Stimulated activated naive CD8-positive, alpha-beta T cell treated with anti-CD3 and anti-CD28 coated beads, Interleukin-15, Interleukin-2, amounts not matched to agents 100 U/mL and 50 U/mL, for 24 hours (primary cell): ENCODE data around the gene IL6ST.

Experiments used
- ATAC-seq: fragments of 150-1000 bp; cut with Tn5 transposase; one replicate; pipeline ENCODE4 v1.10.0; 2021
- DNase-seq: peaks from one replicate; pipeline ENCODE4 v3.0.0; 2021

The IL6ST gene

DNA sequence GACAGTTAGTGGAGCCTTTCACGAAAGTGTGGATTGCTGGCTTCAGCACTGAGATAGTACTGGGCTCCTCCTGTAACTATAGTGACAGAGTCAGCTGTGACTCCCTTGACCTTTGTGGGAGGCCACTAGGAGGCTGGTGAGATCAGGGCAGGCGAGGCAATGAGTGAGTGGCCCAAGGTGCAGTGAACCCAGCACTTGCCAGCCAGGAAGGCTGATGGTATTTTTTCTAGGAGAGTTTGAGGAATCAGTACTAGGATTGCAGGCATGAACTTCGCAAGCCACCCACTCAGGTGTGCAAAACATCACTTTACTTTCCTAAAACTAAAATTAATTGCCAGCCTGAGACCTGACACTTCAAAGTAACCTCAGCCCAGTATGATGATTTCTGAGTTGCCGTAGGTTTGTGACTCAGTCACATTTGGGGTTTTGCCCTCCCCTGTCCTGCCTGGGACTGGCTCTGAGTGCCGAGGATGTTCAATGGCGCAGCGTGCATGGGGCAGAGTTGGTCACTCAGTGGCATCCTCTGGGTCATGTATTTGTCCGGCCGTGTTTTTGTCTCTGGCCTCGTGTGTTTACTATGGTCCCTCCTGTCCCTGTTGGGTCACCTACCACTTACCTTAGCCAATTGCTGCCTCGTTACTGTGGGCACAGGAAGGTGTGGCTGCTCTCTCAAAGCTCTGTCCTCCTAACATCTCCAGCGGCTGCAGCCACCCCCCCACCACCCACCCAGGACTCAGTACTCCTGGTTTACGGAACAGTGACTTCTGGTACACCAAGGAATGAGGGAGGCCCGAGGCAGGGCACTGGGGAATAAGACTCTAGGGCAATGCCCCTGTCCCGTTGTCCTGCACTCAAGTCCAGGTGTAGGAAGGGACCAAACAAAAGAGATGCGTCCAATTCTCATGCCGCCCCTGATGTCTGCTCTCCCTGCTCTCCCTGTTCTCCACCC is 76.4 kb downstream of the IL6ST start:
- DNase-seq (peak; percentile 44), ATAC-seq (peak; percentile 93)

DNA sequence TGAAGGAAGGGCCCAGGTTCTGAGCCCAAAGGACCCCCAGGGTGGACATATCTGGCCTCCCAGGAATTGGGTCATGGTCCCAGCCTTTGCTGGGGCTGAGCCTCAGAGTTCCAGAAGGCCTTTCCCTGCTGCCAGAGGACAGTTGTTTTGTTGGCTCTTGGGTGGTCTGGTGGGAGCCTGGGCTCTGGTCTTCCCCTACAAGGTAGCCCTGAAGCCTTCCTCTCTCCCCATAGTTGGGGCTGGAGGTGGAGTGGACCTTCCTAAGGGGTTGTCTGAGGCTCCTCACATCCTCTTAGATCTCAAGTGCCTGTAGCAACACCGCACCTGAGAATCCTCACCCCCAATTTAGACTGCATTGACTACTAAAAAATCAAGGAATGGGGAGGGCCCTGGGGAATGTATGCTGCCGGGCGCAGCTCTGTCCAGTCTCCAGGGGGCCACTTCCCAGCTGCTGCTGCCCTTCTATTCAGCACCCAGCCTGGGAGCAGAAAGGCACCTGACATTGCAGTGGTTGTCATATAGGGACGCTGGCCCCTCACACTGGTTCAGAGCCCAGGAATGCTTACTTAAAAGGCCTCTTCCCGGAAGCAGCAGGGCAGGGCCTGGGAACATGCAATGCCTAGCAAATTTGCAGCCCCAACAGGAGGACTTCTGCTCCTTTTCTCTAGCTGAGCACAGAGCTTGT is 77.2 kb downstream of the IL6ST start:
- ATAC-seq (no peak), DNase-seq (no peak)

DNA sequence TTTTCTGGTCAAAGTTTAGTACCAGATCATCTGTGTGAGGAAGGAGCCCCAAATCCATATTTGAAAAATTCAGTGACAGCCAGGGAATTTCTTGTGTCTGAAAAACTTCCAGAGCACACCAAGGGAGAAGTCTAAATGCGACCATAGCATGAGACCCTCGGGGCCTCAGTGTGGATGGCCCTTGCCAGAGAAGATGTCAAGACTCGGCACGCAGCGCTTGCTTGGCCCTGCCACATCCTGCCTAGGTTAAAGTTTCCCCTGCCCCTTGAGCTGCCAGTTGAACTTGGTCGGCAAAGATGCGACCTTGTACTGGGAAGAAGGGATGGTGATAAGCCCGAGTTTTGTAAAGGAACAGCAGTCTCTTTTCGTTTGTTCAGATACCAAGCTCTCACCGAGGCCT is 77.8 kb downstream of the IL6ST start:
- no peak for ATAC-seq

DNA sequence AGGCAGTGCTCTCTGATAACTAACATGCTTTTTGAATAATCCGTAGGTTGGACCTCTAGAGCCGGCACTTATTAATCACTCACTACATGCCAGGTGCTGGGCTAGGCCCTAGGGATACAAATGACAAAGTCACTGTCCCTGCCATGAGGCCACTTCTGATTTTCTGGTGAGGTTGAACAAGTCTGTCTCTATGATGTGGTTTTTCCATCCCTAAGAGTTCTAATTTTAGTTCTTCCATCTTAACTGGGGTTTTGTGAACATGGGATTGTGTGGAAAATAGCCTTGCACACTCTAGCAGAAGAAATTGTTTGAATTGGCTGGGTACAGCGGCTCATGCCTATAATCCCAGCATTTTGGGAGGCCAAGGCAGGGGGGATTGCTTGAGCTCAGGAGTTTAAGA is 79.0 kb downstream of the IL6ST start:
- DNase-seq (no peak), ATAC-seq (no peak)

More for the DNA sequence above, 77.8 kb downstream of the IL6ST start:
- no peak for DNase-seq

DNA sequence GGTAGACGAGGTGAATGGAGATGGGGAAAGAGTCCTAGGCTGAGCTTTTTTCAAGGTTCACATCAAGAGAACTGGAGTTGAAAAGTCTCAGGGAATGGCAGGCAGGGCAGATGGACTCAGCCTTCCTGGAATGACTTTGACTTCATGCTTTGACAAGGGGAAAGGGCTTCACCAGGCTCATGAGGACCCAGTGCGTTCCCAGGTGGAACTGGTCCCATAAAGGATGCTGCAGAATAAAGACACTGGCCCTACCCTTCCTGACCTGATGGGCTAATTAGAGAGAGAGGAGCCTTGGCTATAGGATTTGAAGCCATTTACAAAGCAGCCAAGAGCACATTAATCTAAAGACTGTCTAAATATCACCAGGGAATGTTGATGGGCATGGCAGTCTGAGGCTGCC is 79.8 kb downstream of the IL6ST start:
- ATAC-seq: no peak
- DNase-seq: no peak

DNA sequence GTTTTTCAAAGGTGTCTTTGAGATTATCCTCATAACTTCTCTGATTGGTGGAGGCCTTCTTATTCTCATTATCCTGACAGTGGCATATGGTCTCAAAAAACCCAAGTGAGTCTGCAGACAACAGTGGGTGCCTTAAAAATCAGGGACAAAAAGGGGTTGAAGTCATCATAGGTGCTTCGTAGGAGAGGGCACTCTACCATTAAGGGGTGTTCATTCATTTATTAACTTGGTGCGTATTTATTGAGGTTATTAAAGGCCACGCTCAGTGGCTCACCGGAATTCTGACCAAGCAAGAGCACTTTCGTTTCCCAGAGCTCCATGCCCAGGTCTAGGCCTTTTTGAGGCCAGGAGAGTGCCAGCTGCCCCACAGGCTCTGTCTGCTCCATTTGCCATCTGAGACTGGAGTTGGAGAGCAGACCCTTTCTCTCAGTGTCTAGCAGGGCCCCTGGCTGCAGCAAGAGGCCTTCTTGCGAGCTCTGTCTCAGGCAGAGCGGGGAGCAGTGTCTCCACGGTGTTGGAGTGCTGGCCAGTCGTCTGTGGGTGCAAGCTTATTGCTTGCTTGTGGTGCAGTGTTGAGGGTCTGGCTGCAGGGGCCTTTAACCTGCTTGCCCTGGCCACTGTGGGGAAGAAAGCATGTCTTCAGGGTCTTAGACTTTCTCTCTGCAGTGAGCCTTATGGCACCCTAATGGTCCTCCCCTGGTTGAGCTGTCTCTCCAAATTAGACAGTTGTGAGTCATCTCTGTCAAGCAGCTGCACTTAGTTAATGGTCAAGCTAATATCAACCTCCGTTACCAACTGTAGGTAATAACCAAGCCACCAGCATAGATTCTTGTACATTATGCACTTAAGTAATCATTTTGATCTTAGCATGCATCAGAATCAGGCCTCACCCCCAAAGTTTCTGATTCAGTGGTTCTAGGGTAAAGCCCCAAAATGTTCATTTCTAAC is 81.0 kb downstream of the IL6ST start:
- DNase-seq: no peak
- ATAC-seq: no peak

DNA sequence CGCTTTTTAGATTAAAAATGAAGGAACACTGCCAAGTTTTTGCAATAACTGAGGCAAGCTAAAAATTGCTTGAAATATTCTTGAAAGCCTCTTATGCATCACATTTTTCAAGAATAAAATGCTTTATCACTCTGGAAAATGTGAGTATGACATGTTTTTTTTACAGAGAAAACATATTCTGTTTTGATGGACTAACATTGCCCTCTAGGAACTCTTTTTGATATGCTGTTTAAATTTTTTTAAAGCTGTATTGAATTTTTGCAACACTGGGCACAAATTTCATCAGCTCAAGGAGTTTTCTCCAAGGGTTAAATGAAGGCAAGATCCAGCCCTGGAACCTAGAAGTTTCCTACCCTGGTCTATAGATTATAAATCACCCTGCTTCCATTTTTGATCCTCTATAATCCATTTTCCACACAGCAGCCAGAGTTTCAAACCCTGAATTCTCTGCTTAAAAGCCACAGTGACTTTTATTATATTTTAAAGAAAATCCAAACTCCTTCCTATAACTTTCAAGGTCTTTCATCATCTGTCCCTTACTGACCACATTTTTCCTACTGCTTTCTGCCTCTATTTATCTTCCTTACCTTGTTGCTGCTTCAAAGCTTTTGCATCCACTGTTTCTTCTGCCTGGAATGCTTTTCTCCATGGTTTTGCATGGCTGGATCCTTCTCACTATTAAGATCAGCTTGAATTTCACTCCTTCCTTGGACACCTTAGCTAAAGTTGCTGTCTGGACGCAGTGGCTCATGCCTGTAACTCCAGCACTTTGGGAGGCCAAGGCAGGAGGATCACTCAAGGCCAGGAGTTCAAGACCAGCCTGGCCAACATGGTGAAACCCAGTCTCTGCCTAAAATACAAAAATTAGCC is 82.7 kb downstream of the IL6ST start:
- ATAC-seq (no peak), DNase-seq (no peak)

DNA sequence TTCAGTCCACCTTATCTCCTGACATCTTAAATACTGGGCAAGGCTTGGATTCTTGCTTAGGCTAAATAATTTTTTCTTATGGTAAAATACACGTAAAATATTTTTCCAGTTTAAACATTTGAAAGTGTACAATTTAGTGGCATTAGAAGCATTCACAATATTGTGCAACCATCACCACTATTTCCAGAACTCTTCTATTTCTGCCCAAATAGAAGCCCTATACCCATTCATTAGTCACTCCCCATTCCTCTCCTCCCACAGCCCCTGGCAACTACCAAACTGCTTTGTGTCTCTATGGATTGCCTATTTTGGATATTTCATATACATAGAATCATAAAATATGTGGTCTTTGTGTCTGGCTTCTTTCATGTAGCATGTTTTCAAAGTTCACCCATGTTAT is 86.0 kb downstream of the IL6ST start:
- DNase-seq (no peak), ATAC-seq (no peak)

DNA sequence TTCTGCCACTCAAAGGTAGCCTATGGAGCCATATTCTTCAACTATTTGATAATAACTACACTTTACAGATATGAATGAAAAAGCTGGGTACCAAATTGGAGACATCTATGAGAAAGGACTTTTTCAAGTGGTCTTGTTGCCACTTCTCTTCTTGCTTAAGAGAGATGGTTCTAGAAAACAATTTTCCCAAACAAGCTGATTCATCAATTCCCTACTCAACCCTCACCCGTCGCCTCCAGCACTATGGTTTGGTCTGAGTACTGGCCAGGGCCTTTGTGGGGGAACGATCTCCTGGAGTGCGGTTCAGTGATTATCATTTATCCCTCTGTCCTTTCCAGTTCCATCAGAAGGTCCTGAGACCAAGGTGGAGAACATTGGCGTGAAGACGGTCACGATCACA is 86.8 kb downstream of the IL6ST start:
- no peak for DNase-seq
- ATAC-seq: no peak

DNA sequence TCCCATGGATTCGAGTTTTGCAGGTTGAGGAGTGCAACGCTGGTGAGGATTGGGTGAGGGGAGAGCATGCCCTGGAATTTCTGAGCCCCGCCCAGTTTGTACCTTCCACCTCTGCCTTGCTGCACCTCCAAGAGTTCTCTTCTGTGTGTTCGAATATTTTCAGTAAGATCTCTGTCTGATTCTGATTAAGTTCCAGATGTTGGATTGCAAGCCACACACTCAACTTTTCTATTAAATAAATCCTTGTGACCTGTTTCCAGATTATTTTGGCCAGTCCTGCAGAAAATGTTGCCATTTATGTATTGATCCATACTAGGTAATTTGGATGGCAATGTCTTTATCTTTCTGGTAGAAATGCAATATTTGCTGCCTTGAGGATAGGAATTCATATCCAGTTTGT is 89.5 kb downstream of the IL6ST start:
- ATAC-seq: no peak
- DNase-seq: no peak

DNA sequence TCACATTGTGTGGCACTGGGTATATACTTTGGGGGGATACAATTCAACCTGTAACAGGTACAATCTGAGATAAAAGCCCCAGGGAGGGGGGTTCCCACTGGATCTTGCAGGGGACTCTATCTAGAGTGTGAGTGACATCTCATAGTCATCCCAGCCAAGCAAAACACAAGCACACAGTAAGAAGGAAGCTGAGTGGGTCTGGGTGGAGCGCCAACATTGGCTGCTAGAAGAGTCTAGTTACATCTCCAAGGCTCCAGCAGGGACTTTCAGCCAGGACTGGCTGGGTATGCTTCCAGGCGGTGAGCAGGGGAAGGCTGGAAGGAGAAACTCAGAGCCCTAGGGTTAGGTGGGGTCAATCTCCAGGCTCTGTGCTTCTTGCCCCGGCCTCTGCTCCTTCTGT is 90.6 kb downstream of the IL6ST start:
- DNase-seq (no peak), ATAC-seq (no peak)

DNA sequence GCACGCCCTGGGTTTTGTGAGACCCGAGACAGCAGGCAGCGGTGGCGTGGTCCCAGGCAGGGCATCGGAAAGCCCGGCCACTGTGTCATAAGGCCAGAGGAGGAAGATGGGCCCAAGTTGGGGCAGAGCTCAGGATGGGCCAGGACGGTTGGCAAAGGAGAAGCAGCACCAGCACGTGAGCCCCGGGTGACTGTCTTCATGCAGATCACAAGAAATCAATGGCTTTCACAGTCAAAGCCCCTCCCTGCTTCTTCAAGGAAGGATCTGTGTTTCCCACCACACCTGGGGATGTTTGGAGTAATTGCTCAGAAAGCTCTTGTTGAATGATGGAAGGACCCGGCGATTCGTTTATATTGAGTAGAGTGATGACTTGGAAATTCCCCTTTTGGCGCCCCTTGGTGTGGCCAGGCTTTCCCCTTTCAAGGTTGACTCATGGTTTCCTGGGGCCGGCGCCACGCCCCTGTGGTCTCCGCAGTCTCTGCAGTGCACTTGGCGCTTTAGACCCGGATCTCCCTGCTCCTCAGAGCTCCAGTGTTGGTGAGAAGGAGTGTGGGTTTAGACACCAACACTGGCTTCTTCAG is 91.6 kb downstream of the IL6ST start:
- DNase-seq (peak; percentile 87), ATAC-seq (peak; percentile 93)

DNA sequence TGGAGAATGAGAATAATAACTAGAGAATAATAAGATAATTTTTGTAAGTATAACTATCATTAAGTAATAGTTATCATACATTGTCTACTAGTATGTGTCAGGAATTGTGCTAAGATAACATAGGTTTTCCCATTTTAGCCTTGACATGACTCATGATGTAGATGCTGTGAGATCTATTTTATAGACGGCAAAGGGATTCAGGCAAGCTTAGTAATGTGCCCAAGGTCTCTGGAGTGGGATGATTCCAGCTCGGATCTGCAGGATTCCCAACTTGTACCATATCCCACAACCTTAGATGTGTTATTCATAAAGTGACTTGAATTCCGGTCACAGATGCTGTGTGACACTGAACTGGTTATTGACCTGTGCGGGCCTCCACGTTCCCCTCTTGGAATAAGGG is 92.1 kb downstream of the IL6ST start:
- DNase-seq: no peak

DNA sequence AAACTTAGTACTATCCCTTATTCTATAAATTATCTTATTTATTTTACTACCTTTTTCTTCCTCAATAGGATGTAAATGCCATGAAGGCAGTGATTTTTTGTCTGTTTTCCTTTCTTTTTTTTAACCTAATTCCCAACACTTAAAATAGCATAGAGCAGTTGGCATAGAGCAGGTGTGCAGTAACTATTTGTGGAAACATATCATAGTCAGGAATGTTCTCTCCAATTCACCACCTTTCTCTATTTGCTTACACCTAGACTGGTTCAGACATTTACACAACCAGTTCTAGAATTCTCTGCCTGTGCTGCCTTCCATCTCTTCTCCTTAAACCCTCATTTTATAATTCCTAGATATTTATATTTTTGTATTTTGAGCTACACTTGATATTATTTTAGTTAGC is 94.0 kb downstream of the IL6ST start:
- no peak for DNase-seq
- ATAC-seq: no peak

More for the DNA sequence above, 92.1 kb downstream of the IL6ST start:
- no peak for ATAC-seq

DNA sequence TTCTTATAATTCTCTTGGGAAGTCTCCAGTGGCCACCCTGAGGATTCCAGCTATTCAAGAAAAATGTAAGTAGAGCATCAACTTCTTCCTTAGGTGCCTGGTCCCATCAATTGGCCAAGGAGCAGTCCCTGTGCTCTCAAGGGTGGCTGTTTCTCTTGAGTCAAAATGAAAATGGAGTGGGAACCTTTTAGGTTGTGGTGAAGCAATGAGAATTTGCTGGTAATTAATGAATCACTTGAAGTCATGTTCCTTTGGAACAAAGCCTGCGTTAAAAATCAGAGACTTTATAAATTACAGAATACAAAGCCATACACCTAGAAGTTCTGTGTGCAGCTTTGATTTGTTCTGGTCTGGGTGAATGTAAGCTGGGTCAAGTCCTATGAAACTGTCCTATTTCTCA is 94.7 kb downstream of the IL6ST start:
- ATAC-seq: peak; percentile 50

DNA sequence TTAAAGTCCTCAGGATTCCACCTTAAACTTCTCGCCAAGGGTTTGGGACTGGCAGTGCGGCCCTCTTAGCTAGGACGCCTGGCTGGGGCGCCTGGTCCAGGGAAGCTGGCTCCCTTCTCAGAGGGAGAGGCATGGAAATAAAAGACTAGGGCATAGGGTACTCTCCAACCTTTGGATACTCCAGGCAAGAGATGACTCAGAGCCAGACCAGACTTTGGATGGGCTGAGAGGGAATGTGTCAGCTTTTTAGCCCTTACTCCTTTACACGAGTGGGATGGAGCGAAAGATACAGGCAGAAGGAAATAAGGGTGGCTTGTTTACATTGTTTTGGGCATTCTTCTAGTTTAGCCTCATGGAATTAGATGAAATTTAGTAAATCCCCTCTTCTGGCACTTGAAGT is 95.4 kb downstream of the IL6ST start:
- no peak for ATAC-seq
- no peak for DNase-seq

More for the DNA sequence above, 94.7 kb downstream of the IL6ST start:
- no peak for DNase-seq

DNA sequence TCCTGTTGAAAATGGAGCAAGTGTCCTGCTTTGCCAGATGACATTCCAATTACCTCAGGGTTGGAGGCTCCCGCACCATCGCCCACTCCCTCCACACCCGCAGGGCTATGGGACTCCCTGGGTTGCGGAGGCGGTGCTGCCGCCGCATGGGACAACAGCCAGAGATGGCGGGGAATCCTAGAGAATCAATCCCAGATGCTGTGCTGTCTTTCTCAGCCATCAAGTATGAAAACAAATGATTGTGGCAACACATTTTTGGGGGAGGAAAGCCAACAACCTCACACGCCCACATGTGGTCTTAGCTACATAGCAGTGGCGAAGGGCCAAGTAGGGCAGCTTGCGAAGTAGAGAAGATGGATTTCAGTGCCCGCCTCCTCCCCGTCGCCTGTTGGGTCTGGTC is 96.9 kb downstream of the IL6ST start:
- DNase-seq (peak; percentile 41), ATAC-seq (peak; percentile 39)

DNA sequence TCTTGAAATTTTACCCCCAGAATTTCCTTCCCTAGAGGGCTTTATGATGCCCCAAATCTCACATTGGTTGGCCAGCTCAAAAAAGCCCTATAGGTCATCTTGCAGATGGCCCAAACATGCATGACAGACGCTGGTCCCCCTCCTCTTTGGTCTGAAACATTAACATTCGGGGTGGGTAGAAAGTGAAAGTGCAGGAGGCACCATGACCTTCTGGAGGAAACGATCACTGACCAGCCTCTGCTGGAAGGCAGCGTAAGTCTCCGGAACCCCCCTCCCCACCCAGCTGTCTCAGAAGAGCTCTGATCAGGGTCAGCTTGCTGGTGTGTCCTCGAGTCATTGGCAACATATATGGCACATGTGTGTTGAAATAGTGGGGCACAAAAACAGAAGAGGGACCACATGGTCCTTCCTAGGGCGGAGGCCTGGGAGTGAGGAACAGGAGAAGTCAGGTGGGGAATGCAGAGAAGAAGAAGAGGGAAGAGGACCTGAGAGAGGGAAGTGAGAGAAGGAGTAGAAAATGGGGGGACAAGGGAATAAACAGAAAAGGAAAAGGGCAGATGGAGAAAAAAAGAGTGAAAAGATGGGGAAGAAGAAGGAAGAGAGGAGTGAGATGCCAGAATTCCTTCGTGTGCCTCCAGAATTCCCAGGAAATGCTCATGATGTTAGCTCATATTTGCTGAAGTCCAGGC is 97.4 kb downstream of the IL6ST start:
- DNase-seq (no peak), ATAC-seq (no peak)

DNA sequence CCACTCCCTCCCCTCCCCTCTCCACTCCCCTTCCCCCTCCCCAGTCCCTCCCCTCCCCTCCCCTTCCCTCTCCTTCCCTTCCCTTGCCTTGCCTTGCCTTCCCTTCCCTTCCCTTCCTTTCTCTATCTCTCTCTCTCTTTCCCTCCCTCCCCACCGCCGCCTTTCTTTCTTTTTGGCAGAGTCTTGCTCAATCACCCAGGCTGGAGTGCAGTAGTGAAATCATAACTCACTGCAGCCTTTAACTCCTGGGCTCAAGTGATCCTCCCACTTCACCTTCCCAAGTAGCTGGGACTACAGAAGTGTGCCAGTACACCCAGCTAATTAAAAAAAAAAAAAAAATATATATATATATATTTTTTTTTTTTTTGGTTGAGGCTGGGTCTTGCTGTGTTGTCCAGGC is 98.1 kb downstream of the IL6ST start:
- DNase-seq (no peak), ATAC-seq (no peak)

DNA sequence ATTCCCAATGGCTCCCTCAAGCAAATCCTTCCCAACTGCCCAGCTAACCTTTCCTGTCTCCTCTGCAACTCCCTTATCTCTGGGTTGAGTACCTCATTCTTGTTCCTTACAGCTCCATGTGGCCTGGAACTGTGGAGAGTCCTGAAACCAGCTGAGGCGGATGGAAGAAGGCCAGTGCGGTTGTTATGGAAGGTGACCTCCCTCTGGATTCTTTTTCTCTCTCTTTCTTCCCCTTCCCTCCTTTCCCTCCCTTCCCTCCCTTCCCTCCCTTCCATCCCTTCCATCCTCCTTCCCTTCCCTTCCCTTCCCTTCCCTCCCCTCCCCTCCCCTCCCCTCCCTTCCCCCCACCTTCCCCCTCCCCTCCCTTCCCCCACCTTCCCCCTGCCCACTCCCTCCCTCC is 98.5 kb downstream of the IL6ST start:
- no peak for ATAC-seq
- no peak for DNase-seq
